GM12878 (cell line): Measurements from ENCODE around the gene MS4A1. TPM values are rescaled to one million over a fixed set of nuclear protein-coding genes. Genes with fewer than 3 reads are reported as not detected.

Experiments
- ATAC-seq: fragments of 200-7000 bp; cut with Tn5 transposase; 3 replicates; pipeline ENCODE4 v1.9.1; 2020; ENCODE audit warnings: mild to moderate bottlenecking, moderate library complexity
- BruUV-seq: library from RNA; stranded (reverse); fragments of 400-500 nt; replicated peaks from 2 replicates; lab custom pipeline; 2021; lab: Mats Ljungman, UMichigan
- CTCF ChIA-PET: fragments of 300-600 bp; sonication (Branson Sonifier 250); formaldehyde crosslinking; extraction: SDS; loops from one replicate; lab custom pipeline; 2021; ENCODE audit warnings: inconsistent platforms; lab: Yijun Ruan, JAX
- POLR2A ChIA-PET: fragments of 350-600 bp; formaldehyde crosslinking; extraction: SDS; loops from one replicate; lab custom pipeline; 2021; ENCODE audit warnings: inconsistent platforms; lab: Charles Lee
- RAD21 ChIA-PET: fragments of 300-600 bp; sonication (Branson Sonifier 250); formaldehyde crosslinking; loops from one replicate; lab custom pipeline; 2023; ENCODE audit warnings: antibody characterized with exemption; ENCODE audit not compliant: unreplicated experiment; lab: Charles Lee
- SMC1A ChIA-PET: fragments of 300-600 bp; sonication (Branson Sonifier 250); formaldehyde crosslinking; loops from one replicate; lab custom pipeline; 2023; ENCODE audit not compliant: unreplicated experiment, uncharacterized antibody; lab: Charles Lee
- DNase-seq: peaks from one replicate; pipeline ENCODE4 v3.0.0-alpha.2; 2011; ENCODE audit warnings: low read depth, low spot score
- FAIRE-seq: peaks from 3 replicates; lab custom pipeline; 2011; peaks lifted over from hg19 to GRCh38; lab: Jason Lieb, UNC
- H2AFZ ChIP-seq: 2 replicates; pipeline ENCODE4 v1.6.0; 2011; ENCODE audit warnings: low read depth, low read length, control low read depth; ENCODE audit not compliant: control insufficient read depth
- H3K27ac ChIP-seq: 2 replicates; pipeline ENCODE4 v1.5.1; 2011; ENCODE audit warnings: control low read depth; ENCODE audit not compliant: control insufficient read depth, insufficient read depth
- H3K27me3 ChIP-seq, 2 experiments: replicated peaks in 1 of 2; 2 replicates each; pipeline versions ENCODE4 v1.6.0 to v1.6.1; 2011; ENCODE audit warnings: low read length in 1 of 2; ENCODE audit not compliant: control insufficient read depth in 2 of 2, insufficient read depth in 2 of 2
- H3K36me3 ChIP-seq, 2 experiments: 2 replicates each; pipeline ENCODE4 v1.5.1; 2011; ENCODE audit warnings: low read length in 1 of 2; ENCODE audit not compliant: control insufficient read depth in 2 of 2, insufficient read depth in 2 of 2
- H3K4me1 ChIP-seq: 2 replicates; pipeline ENCODE4 v1.6.1; 2011; ENCODE audit warnings: mild to moderate bottlenecking, low read length, moderate library complexity, mixed read lengths; ENCODE audit not compliant: control insufficient read depth, insufficient read depth
- H3K4me2 ChIP-seq: 2 replicates; pipeline ENCODE4 v1.6.0; 2011; ENCODE audit warnings: control low read depth; ENCODE audit not compliant: control insufficient read depth, insufficient read depth
- H3K4me3 ChIP-seq: fragments of 200-600 bp; sonication (generic); 2 replicates; pipeline ENCODE4 v1.5.1; 2016
- H3K79me2 ChIP-seq: 2 replicates; pipeline ENCODE4 v1.6.0; 2011; ENCODE audit warnings: low read length; ENCODE audit not compliant: control insufficient read depth, insufficient read depth
- H3K9ac ChIP-seq: 2 replicates; pipeline ENCODE4 v1.8.0; 2011; ENCODE audit warnings: low read length, control low read depth, mixed read lengths; ENCODE audit not compliant: control insufficient read depth, insufficient read depth
- H3K9me3 ChIP-seq: replicated peaks from 3 replicates; pipeline ENCODE4 v1.5.1; 2011; ENCODE audit warnings: mild to moderate bottlenecking, low read length; ENCODE audit not compliant: control insufficient read depth, insufficient read depth
- H4K20me1 ChIP-seq: 2 replicates; pipeline ENCODE4 v1.6.0; 2011; ENCODE audit not compliant: control insufficient read depth, insufficient read depth
- ATF7 ChIP-seq: fragments of 450-650 bp; IDR thresholded peaks from 2 replicates; pipeline ENCODE4 v1.6.1; 2016; ENCODE audit warnings: low read depth, mild to moderate bottlenecking
- ELK1 ChIP-seq: IDR thresholded peaks from 2 replicates; pipeline ENCODE4 v1.6.1; 2012; ENCODE audit warnings: low read depth, low read length, improper control_type of control experiment
- FOXM1 ChIP-seq: IDR thresholded peaks from 2 replicates; pipeline ENCODE4 v1.6.1; 2012; ENCODE audit warnings: low read depth, mild to moderate bottlenecking, inconsistent platforms, low read length, moderate library complexity
- JUNB ChIP-seq: IDR thresholded peaks from 2 replicates; pipeline ENCODE4 v1.6.1; 2016; ENCODE audit warnings: antibody characterized with exemption, mild to moderate bottlenecking
- MXI1 ChIP-seq: fragments of 150-350 bp; IDR thresholded peaks from 2 replicates; pipeline ENCODE4 v1.6.1; 2011; ENCODE audit warnings: low read depth, mild to moderate bottlenecking, inconsistent platforms, low read length, improper control_type of control experiment
- POLR2A ChIP-seq: IDR thresholded peaks from 2 replicates; pipeline ENCODE4 v1.6.1; 2011; ENCODE audit warnings: low read depth, mild to moderate bottlenecking, low read length
- SIX5 ChIP-seq: IDR thresholded peaks from 2 replicates; pipeline ENCODE4 v1.6.1; 2011; ENCODE audit warnings: mild to moderate bottlenecking, low read depth, low read length, moderate library complexity; ENCODE audit not compliant: severe bottlenecking
- SMC3 ChIP-seq: IDR thresholded peaks from 2 replicates; pipeline ENCODE4 v1.6.1; 2011; ENCODE audit warnings: low read length, improper control_type of control experiment, borderline replicate concordance
- TBL1XR1 ChIP-seq: IDR thresholded peaks from 2 replicates; pipeline ENCODE4 v1.6.1; 2012; ENCODE audit warnings: low read depth, low read length, improper control_type of control experiment
- TCF7 ChIP-seq: IDR thresholded peaks from 2 replicates; pipeline ENCODE4 v1.6.1; 2014; ENCODE audit warnings: antibody characterized with exemption, borderline replicate concordance
- WRNIP1 ChIP-seq: IDR thresholded peaks from 2 replicates; pipeline ENCODE4 v1.6.1; 2011; ENCODE audit warnings: low read depth, low read length, improper control_type of control experiment, borderline replicate concordance
- ZNF274 ChIP-seq: IDR thresholded peaks from one replicate; pipeline ENCODE4 v1.8.0; 2011; ENCODE audit not compliant: insufficient read length, insufficient read depth
- ZNF384 ChIP-seq: IDR thresholded peaks from 2 replicates; pipeline ENCODE4 v1.6.1; 2012; ENCODE audit warnings: low read depth, mild to moderate bottlenecking, low read length, improper control_type of control experiment, borderline replicate concordance
- WGBS: methylation state at CpG from one replicate; pipeline ENCODE4 v1.1.6; 2016; ENCODE audit warnings: low lambda C conversion rate; ENCODE audit not compliant: insufficient replicate concordance, insufficient coverage; ENCODE audit errors: missing lambda C conversion rate; 5-methylcytosine and 5-hydroxymethylcytosine counted together
- in situ Hi-C: fragments of 300-500 bp; cut with MboI; formaldehyde crosslinking; loops from 9 replicates; pipeline ENCODE4 v1.14.3; 2018; ENCODE audit warnings: mixed read lengths
- intact Hi-C: fragments of 100-400 bp; cut with micrococcal nuclease; formaldehyde crosslinking; loops from one replicate; pipeline ENCODE4 v1.14.2; 2022; ENCODE audit not compliant: unreplicated experiment
- polyA plus RNA-seq, 11 experiments: library from polyadenylated mRNA; depleted of rRNA in 4 of 11; unstranded in 6 of 11; stranded (reverse) in 5 of 11; fragments of >200 nt; fragmentation: Nextera tagmentation in 4 of 11; fragmentation: Illumina TruSeq in 1 of 11; extraction: Ambion mirVana in 4 of 11; extraction: Trizol in 1 of 11; gene quantifications; 1 replicate in 1 of 11; 2 replicates in 10 of 11; pipeline versions ENCODE4 v1.2.1 to v1.2.3, GENCODE V29; 2011 to 2016; ENCODE audit warnings: inconsistent platforms in 2 of 11, missing spikeins in 2 of 11, low read depth in 1 of 11
- total RNA-seq, 4 experiments: library from RNA; depleted of rRNA in 3 of 4; stranded (reverse); fragments of >200 nt in 3 of 4; fragmentation: Illumina TruSeq in 1 of 4; extraction: Trizol in 1 of 4; gene quantifications; 2 replicates each; pipeline versions ENCODE4 v1.2.1 to v1.2.3, GENCODE V29; 2013 to 2021
- TF ChIP-seq, protein P1 (sequence below): IDR thresholded peaks from 2 replicates; pipeline ENCODE4 v1.6.1; 2011; ENCODE audit warnings: borderline replicate concordance, low read depth, mild to moderate bottlenecking, moderate library complexity, mixed read lengths, low read length; ENCODE audit not compliant: insufficient read depth; ENCODE audit errors: extremely low read length
- TF ChIP-seq, protein P2 (sequence below): fragments of 450-650 bp; IDR thresholded peaks from 2 replicates; pipeline ENCODE4 v1.6.1; 2016; ENCODE audit warnings: mild to moderate bottlenecking
- TF ChIP-seq, protein P3 (sequence below): fragments of 450-650 bp; IDR thresholded peaks from 2 replicates; pipeline ENCODE4 v1.6.1; 2017; ENCODE audit warnings: mild to moderate bottlenecking, moderate library complexity

MS4A1 gene
- total and polyA plus RNA-seq, 10 of the 15 experiments (the other 5 are each of a cell fraction or from before 2014, with no cell fraction given) = 329 to 2,106 (median 687) TPM

GRCh38 chr11:60429272-60429671 lies 26.4 kb upstream of the MS4A1 start, which contains the start of gene MS4A5:
Gene MS4A5, plus strand, starts transcription at chr11:60429572. Its CDS starts 103 bp downstream, at chr11:60429675.
- Histone ChIP-seq H4K20me1 (no peaks in the 10 kb centered on the region), H3K9me3 (no peaks in the 10 kb centered on the region), H3K36me3 (no peaks in the 10 kb centered on the region), H3K27me3 (no peaks in the 10 kb centered on the region), H3K27ac (no peak within 1 kb of the TSS), H2AFZ (no peak within 1 kb of the TSS), H3K4me3 (no peak within 1 kb of the TSS), H3K79me2 (no peaks in the 10 kb centered on the region), H3K9ac (no peak within 1 kb of the TSS), H3K4me2 (no peak within 1 kb of the TSS), H3K4me1 (no peaks in the 10 kb centered on the region)
- no TSS peak for BruUV-seq
- SMC1A ChIA-PET = no interaction called here
- WGBS = 95% methylated on average over 5 of the region's 5 CpGs
- POLR2A ChIA-PET = no interaction called here
- no peak for DNase-seq
- in situ Hi-C loops = no loop called here
- no peak for ATAC-seq
- RAD21 ChIA-PET = no interaction called here
- no peak for FAIRE-seq
- intact Hi-C loops = no loop called here
- CTCF ChIA-PET = no interaction called here
- TF ChIP-seq ATF7 (no peak), JUNB (no peak), FOXM1 (no peak), SMC3 (no peak), WRNIP1 (no peak), TCF7 (no peak), ZNF384 (no peak), POLR2A (no peak), ELK1 (no peak), TBL1XR1 (no peak), ZNF274 (no peak), SIX5 (no peak), MXI1 (no peak)
- TF ChIP-seq, protein P1, sequence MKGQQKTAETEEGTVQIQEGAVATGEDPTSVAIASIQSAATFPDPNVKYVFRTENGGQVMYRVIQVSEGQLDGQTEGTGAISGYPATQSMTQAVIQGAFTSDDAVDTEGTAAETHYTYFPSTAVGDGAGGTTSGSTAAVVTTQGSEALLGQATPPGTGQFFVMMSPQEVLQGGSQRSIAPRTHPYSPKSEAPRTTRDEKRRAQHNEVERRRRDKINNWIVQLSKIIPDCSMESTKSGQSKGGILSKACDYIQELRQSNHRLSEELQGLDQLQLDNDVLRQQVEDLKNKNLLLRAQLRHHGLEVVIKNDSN = no peak
- TF ChIP-seq, protein P2, sequence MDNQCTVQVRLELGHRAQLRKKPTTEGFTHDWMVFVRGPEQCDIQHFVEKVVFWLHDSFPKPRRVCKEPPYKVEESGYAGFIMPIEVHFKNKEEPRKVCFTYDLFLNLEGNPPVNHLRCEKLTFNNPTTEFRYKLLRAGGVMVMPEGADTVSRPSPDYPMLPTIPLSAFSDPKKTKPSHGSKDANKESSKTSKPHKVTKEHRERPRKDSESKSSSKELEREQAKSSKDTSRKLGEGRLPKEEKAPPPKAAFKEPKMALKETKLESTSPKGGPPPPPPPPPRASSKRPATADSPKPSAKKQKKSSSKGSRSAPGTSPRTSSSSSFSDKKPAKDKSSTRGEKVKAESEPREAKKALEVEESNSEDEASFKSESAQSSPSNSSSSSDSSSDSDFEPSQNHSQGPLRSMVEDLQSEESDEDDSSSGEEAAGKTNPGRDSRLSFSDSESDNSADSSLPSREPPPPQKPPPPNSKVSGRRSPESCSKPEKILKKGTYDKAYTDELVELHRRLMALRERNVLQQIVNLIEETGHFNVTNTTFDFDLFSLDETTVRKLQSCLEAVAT = no peak
- TF ChIP-seq, protein P3, sequence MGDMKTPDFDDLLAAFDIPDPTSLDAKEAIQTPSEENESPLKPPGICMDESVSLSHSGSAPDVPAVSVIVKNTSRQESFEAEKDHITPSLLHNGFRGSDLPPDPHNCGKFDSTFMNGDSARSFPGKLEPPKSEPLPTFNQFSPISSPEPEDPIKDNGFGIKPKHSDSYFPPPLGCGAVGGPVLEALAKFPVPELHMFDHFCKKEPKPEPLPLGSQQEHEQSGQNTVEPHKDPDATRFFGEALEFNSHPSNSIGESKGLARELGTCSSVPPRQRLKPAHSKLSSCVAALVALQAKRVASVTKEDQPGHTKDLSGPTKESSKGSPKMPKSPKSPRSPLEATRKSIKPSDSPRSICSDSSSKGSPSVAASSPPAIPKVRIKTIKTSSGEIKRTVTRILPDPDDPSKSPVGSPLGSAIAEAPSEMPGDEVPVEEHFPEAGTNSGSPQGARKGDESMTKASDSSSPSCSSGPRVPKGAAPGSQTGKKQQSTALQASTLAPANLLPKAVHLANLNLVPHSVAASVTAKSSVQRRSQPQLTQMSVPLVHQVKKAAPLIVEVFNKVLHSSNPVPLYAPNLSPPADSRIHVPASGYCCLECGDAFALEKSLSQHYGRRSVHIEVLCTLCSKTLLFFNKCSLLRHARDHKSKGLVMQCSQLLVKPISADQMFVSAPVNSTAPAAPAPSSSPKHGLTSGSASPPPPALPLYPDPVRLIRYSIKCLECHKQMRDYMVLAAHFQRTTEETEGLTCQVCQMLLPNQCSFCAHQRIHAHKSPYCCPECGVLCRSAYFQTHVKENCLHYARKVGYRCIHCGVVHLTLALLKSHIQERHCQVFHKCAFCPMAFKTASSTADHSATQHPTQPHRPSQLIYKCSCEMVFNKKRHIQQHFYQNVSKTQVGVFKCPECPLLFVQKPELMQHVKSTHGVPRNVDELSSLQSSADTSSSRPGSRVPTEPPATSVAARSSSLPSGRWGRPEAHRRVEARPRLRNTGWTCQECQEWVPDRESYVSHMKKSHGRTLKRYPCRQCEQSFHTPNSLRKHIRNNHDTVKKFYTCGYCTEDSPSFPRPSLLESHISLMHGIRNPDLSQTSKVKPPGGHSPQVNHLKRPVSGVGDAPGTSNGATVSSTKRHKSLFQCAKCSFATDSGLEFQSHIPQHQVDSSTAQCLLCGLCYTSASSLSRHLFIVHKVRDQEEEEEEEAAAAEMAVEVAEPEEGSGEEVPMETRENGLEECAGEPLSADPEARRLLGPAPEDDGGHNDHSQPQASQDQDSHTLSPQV = no peak
